ENCODE results near the gene TSPAN15.

DNA sequence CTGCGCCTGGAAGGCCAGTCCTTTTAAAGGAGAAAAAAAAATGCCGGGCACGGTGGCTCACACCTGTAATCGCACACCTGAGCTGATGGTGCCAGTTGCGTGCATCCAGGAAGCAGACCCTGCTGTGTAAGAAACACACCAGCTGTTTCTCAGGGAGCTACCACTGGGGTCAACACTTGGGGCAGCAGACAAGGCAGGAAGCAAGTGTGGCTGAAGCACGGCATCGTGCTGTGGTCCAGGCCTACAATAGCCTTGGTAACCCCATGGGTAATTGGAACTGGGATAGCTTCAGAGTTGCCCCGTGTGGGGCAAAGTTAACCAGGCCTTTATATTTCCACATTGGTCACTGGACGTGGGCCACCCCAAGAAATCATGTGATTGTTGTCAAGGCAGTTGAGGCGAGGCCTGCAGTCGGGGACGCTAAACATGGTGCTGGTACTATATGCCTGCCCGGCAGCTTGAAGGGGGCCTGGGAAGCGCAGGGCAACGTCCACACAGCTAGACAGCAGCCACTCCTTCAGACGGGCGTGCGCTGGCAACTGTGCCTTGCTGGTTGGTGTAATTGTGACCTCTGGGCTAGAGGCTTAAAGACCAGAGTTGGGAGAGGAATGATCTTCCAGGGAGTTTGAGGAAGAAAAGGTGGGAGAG lies 32.0 kb upstream of the TSPAN15 start:
- TF ChIP-seq, protein P1, sequence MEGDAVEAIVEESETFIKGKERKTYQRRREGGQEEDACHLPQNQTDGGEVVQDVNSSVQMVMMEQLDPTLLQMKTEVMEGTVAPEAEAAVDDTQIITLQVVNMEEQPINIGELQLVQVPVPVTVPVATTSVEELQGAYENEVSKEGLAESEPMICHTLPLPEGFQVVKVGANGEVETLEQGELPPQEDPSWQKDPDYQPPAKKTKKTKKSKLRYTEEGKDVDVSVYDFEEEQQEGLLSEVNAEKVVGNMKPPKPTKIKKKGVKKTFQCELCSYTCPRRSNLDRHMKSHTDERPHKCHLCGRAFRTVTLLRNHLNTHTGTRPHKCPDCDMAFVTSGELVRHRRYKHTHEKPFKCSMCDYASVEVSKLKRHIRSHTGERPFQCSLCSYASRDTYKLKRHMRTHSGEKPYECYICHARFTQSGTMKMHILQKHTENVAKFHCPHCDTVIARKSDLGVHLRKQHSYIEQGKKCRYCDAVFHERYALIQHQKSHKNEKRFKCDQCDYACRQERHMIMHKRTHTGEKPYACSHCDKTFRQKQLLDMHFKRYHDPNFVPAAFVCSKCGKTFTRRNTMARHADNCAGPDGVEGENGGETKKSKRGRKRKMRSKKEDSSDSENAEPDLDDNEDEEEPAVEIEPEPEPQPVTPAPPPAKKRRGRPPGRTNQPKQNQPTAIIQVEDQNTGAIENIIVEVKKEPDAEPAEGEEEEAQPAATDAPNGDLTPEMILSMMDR (IDR thresholded peaks at IDR 0.05), result no peak
- no peak for TF ChIP-seq POLR2A (IDR thresholded peaks at IDR 0.05)

Measured in right lobe of liver (tissue), 4 donors.